Activated T-cell treated with anti-CD3 and anti-CD28 coated beads, Interleukin-2, amount 50 U/mL, for 4 hours (primary cell): ENCODE measurements around the gene DNAJB6. TPM values are rescaled to one million over a fixed set of nuclear protein-coding genes. Genes with fewer than 3 reads are reported as not detected.
A peak's percentile ranks its signal among the peaks of the same experiment; 100 is the strongest.

Source experiments
- ATAC-seq, 2 donors: fragments of 200-7000 bp; cut with Tn5 transposase; one replicate each; pipeline ENCODE4 v1.10.0; 2021
- DNase-seq: peaks from one replicate; pipeline ENCODE4 v3.0.0-alpha.2; 2020
- H3K27me3 Mint-ChIP-seq: one replicate; pipeline ENCODE4 v1.8.0; 2021; ENCODE audit warnings: low read depth, mixed read lengths
- H3K36me3 Mint-ChIP-seq: one replicate; pipeline ENCODE4 v1.8.0; 2022; ENCODE audit warnings: mixed read lengths; ENCODE audit not compliant: insufficient read depth
- H3K4me1 Mint-ChIP-seq: one replicate; pipeline ENCODE4 v1.8.0; 2021; ENCODE audit warnings: low read depth, mixed read lengths
- H3K4me3 Mint-ChIP-seq: one replicate; pipeline ENCODE4 v1.8.0; 2021; ENCODE audit warnings: mild to moderate bottlenecking, moderate library complexity, mixed read lengths
- H3K9me3 Mint-ChIP-seq: one replicate; pipeline ENCODE4 v1.8.0; 2021; ENCODE audit warnings: mixed read lengths
- total RNA-seq, 3 donors: library from RNA; stranded (reverse); gene quantifications; one replicate each; pipeline ENCODE4 v1.2.1, GENCODE V29; 2021

The DNAJB6 gene
- total RNA-seq, 3 donors from 2014 or later: 107 to 129 (median 117) TPM

GRCh38 chr7:157402388-157402703, 65.5 kb downstream of the DNAJB6 start:
- ATAC-seq: no peak
- Mint-ChIP-seq H3K4me1 (peaks cover 18% of the 10 kb centered on the region), H3K9me3 (no peaks in the 10 kb centered on the region), H3K36me3 (peaks cover 24% of the 10 kb centered on the region), H3K4me3 (no peak overlapping the region), H3K27me3 (no peaks in the 10 kb centered on the region)
- no peak for DNase-seq

- no peak for DNase-seq
- ATAC-seq: no peak
- H3K9me3 Mint-ChIP-seq: no peaks in the 10 kb centered on the region
- no peaks in the 10 kb centered on the region for H3K27me3 Mint-ChIP-seq
- peaks cover 12% of the 10 kb centered on the region for H3K4me1 Mint-ChIP-seq
- no peak overlapping the region for H3K4me3 Mint-ChIP-seq
- H3K36me3 Mint-ChIP-seq: peaks cover 21% of the 10 kb centered on the region
Measured at GRCh38 chr7:157402911-157403534, 66.2 kb downstream of the DNAJB6 start.

- DNase-seq (no peak), ATAC-seq (no peak)
- no peak overlapping the region for H3K4me3 Mint-ChIP-seq
- H3K27me3 Mint-ChIP-seq: no peaks in the 10 kb centered on the region
- peaks cover 8% of the 10 kb centered on the region for H3K4me1 Mint-ChIP-seq
- H3K9me3 Mint-ChIP-seq: no peaks in the 10 kb centered on the region
- H3K36me3 Mint-ChIP-seq: peaks cover 22% of the 10 kb centered on the region
Measured at GRCh38 chr7:157403646-157404401, 67.0 kb downstream of the DNAJB6 start.

GRCh38 chr7:157404845-157405481, 68.2 kb downstream of the DNAJB6 start:
- Mint-ChIP-seq H3K4me1 (peaks cover 8% of the 10 kb centered on the region), H3K36me3 (peaks cover 23% of the 10 kb centered on the region), H3K27me3 (no peaks in the 10 kb centered on the region), H3K9me3 (no peaks in the 10 kb centered on the region), H3K4me3 (no peak overlapping the region)
- DNase-seq (no peak), ATAC-seq (peak; percentile 35 to 55)

- ATAC-seq: no peak
- Mint-ChIP-seq H3K36me3 (peaks cover 22% of the 10 kb centered on the region), H3K9me3 (no peaks in the 10 kb centered on the region), H3K27me3 (no peaks in the 10 kb centered on the region), H3K4me3 (no peak overlapping the region), H3K4me1 (peaks cover 8% of the 10 kb centered on the region)
- DNase-seq: no peak
Measured at GRCh38 chr7:157405501-157405900, 68.7 kb downstream of the DNAJB6 start.

GRCh38 chr7:157405914-157406810, 69.4 kb downstream of the DNAJB6 start:
- Mint-ChIP-seq H3K9me3 (no peaks in the 10 kb centered on the region), H3K4me3 (no peak overlapping the region), H3K4me1 (peaks cover 10% of the 10 kb centered on the region), H3K27me3 (no peaks in the 10 kb centered on the region), H3K36me3 (peaks cover 17% of the 10 kb centered on the region)
- ATAC-seq: no peak
- no peak for DNase-seq

- no peak for DNase-seq
- Mint-ChIP-seq H3K4me3 (no peak overlapping the region), H3K9me3 (no peaks in the 10 kb centered on the region), H3K4me1 (peaks cover 17% of the 10 kb centered on the region), H3K27me3 (no peaks in the 10 kb centered on the region), H3K36me3 (peaks cover 9% of the 10 kb centered on the region)
- no peak for ATAC-seq
Measured at GRCh38 chr7:157406971-157407370, 70.2 kb downstream of the DNAJB6 start.

- Mint-ChIP-seq H3K9me3 (no peaks in the 10 kb centered on the region), H3K27me3 (no peaks in the 10 kb centered on the region), H3K4me3 (no peak overlapping the region), H3K4me1 (peaks cover 24% of the 10 kb centered on the region), H3K36me3 (peaks cover 8% of the 10 kb centered on the region)
- no peak for ATAC-seq
- DNase-seq: no peak
Measured at GRCh38 chr7:157407512-157408257, 70.9 kb downstream of the DNAJB6 start.

GRCh38 chr7:157408258-157409101, 71.7 kb downstream of the DNAJB6 start:
- ATAC-seq (no peak), DNase-seq (no peak)
- Mint-ChIP-seq H3K27me3 (no peaks in the 10 kb centered on the region), H3K4me1 (peaks cover 26% of the 10 kb centered on the region), H3K36me3 (peaks cover 6% of the 10 kb centered on the region), H3K4me3 (no peak overlapping the region), H3K9me3 (no peaks in the 10 kb centered on the region)

- H3K9me3 Mint-ChIP-seq: no peaks in the 10 kb centered on the region
- H3K4me1 Mint-ChIP-seq: peaks cover 26% of the 10 kb centered on the region
- peaks cover 6% of the 10 kb centered on the region for H3K36me3 Mint-ChIP-seq
- H3K27me3 Mint-ChIP-seq: no peaks in the 10 kb centered on the region
- DNase-seq (no peak), ATAC-seq (no peak)
- no peak overlapping the region for H3K4me3 Mint-ChIP-seq
Measured at GRCh38 chr7:157409149-157409752, 72.4 kb downstream of the DNAJB6 start.

GRCh38 chr7:157409753-157410727, 73.2 kb downstream of the DNAJB6 start:
- Mint-ChIP-seq H3K27me3 (no peaks in the 10 kb centered on the region), H3K36me3 (peaks cover 9% of the 10 kb centered on the region), H3K4me3 (no peak overlapping the region), H3K9me3 (no peaks in the 10 kb centered on the region), H3K4me1 (peaks cover 25% of the 10 kb centered on the region)
- DNase-seq (no peak), ATAC-seq (no peak)
